Fibroblast of the conjunctiva (primary cell): ENCODE data around the gene BCAS4.
"Not testable (repeated sequence)": the region's sequence is repeated elsewhere in the genome, so short reads cannot be mapped to it uniquely, and the experiment has no call there.

ENCODE experiments used
- DNase-seq: peaks from one replicate; pipeline ENCODE4 v3.0.0-alpha.2; 2010; ENCODE audit warnings: low read depth

BCAS4 gene

DNA sequence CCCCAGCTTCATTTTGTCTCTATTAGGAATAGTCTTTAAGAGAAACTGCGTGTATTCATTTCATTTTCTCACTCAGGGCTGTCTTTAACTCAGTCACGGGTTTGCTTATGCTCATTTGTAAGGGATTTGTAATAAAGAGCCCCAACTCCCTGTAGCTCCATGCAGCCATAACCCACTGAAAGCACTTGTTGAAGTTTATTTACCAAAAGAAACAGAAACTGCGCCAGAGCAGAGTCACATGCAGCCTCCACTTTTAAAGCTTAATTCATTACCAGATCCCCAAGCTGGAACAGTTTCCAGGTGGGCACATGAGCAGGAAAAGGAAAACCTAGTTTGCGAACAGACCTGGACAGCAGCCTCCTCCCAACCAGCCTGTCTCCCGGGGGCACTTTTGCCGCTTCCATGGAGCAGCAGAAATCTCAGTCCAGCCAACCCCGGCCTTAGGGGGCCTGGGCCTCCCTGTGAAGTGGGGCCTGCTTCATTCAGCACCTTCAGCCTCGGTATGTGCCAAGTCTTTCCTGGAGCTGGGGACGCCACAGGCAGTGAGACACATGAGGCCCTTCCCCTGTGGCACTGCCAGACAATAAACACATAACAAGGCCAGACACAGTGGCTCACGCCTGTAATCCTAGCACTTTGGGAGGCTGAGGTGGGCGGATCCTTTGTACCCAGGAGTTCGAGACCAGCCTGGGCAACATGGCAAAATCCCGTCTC is 4.5 kb downstream of the BCAS4 start:
- DNase-seq: no peak

DNA sequence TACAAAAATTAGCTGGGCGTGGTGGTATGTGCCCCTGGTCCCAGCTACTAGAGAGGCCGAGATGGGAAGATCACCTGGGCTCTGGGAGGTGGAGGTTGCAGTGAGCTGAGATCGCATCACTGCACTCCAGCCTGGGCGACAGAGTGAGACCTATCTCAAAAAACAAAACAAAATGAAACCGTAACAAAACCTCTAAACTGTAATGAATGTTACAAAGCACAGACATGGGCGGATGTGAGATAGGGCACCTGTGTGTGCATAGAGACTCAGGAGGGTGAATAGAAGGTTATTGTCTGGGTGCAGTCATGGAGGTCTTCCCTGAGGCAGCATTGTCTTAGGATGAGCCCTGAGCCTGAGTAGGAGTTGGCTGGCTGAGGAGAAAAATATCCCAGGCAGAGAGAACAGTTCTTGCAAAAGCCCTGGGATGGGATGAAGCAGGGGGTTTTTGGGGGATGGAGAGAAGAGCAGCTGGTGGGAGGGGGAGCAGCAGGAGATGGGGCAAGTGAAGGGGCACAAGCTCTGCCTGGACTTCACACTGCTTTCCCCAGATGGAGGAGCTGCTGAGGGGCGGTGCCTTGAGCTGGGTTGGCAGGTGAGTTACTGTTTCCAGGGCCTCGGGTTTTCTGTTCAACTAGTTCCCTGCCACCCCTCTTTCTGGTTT is 5.2 kb downstream of the BCAS4 start:
- no peak for DNase-seq

DNA sequence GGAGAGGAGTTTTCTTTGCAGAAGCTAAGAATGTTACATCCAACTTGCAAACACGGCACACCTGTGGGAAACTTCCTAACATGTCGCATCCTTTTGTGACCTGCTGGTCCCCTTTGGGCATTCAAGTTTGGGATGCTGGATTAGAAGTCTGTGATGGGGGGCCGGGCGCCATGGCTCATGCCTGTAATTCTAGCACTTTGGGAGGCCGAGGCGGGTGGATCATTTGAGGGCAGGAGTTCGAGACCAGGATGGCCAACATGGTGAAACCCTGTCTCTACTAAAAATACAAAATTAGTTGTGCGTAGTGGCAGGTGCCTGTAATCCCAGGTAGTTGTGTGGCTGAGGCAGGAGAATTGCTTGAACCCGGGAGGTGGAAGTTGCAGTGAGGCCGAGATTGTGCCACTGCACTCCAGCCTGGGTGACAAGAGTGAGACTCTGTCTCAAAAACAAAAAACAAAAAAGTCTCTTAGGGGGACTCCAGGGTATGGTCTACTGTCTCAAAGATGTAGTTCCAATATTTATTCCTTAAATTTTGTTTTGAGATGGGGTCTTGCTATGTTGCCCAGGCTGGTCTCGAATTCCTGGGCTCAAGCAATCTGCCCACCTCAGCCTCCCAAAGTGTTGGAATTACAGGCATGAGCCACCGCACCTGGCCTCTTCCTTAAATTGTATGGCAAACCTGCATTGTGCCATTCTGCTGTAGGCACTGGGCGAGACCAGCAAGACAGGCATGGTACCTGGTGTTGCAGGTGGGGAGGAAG is 6.3 kb downstream of the BCAS4 start:
- DNase-seq: not testable (repeated sequence)

DNA sequence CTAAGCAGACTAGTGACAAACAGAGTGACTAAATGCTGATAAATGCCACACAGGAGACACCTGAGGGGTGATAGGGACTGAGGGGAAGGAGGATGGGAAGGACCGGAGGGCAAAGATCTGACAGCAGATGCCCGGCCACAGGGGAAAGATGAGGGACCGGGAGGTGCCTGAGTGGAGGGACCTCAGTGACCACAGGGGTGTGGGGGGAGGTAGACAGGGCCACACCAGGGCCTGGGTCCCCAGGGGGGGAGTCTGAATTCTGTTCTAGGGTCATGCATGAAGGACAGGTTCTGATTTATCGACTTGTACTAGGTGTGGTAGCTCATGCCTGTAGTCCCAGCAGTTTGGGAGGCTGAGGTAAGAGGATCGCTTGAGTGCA is 6.9 kb downstream of the BCAS4 start:
- DNase-seq: no peak

DNA sequence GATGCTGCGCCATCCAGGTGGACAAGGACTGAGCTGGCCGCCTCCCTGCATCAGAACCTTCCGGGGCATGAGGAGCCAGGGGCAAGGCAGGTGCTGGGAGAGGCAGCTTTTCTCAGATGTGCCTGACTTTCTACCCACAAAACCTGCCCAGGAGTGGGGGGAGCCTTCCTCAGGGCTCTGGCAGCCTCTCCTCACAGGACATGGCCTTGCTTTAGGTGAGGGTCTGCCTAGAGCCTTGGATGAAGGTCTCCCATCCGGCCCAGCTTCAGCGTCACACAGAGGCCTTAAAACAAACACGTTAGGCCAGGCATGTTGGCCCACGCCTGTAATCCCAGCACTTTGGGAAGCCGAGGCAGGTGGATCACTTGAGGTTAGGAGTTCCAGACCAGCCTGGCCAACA is 7.4 kb downstream of the BCAS4 start:
- no peak for DNase-seq

DNA sequence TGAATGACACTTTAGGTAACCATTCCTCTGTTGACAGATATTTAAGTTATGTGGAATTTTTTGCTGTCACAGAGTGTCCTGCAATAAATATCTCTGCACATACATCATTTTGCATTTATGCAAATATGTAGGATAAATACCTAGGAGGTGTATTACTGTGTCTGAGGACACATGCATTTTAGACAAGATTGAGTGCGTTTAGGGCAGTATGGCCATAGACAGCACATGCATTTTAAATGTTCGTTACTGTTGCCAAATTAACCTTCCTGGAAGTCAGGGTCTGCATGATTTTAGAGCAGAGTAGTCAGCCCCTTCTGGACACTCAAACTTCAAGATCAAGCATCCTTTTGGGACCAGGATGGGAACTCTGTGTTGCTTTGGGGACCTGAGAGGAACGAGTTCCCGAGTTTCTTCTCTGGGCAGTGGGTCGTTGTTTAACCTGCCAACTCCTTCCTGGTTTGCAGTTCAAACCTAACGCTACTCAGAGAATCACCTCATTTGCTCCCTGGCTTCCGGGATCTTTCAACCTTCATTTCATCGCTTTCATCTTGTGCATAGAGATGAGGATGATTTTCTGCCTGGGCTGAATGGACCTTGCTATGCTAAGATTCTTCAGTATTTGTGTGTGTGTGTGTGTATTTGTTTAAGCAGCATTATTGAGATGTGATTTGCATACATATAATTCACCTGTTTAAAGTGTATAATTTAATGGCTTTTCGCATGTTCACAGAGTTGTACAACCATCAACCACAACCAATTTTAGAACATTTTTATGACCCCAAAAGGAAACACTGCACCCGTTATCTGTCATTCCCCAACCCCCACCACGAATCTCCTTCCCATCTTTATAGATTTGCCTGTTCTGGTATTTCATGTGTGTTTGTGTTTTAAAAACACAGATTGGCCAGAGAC is 9.8 kb downstream of the BCAS4 start:
- DNase-seq: no peak

DNA sequence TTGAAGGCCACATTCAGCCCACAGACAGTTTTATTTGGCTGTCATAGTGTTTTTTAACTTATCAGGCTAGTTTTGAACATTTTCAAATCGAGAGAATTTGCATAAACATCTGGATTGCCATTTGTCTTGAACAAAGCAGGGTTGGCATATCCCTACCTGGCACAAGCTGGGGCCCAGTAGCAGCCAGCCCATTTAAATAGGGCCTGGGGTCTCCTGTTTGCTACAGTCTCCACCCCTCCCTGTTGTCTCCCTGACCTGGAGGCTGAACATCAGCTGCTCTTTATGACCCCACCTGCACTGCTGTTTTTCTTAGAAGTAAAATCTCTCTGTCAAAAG is 10.5 kb downstream of the BCAS4 start:
- no peak for DNase-seq

DNA sequence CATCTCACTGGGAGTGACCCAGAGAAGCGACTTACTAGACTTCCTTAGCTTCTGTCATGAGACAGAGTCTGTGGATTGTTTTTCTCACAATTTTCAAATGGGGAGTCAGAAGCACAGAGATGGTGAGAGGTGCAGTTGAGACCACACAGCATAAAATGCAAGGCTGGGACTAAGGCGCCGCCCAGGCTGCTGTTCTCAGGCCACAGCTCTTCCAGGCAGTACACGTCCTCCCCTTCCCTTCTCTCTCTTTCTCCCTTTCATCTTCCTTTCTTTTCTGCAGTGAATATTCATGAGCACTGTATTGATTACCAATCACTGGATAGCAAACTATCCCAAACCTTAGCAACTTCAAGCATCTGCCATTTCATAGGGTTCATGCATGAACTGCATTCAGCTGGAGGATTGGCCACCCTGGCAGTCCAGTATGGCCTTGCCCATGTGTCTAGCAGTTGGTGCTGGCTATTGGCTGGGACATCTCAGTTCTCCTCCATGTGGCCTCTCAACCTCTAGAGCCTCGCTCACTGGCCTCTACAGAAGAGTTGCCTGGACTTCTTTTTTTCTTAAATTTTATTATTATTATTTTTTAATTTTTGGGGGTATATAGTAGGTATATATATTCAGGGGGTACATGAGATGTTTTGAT is 11.4 kb downstream of the BCAS4 start:
- no peak for DNase-seq

DNA sequence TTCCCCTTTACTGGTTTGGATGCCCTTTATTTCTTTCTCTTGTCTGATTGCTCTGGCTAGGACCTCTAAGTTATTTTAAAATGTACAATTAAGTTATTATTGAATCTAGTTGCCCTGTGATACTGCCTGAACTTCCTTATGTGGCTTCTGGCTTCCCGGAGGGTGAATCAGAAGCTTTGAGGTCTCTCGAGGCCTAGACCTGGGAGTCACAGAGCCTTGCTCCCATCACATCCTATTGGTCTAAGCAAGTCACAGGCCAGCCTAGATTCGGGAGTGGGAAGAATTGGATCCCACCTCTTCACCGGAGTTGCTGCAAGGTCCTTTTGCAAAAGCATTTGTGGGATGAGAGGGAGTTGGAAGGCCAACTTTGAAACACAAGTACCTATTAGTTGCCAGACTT is 15.2 kb downstream of the BCAS4 start:
- no peak for DNase-seq

DNA sequence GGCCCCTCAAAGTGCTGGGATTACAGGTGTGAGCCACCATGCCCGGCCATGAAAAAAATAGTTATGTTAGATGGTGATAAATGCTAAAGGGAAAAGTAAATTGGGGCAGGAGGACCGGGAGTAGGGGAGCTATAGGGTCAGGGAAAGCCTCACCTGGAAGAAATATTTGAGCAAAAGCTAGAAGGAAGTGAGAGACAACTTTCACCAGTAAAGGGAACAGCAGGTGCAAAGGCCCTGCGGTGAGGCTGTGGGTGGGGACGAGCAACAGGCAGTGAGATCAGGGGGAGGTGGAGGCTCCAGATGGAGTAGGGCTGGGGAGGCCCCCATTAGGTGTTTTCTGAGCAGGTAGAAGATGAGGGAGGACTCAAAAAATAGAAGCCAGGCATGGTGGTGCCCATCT is 16.0 kb downstream of the BCAS4 start:
- no peak for DNase-seq

DNA sequence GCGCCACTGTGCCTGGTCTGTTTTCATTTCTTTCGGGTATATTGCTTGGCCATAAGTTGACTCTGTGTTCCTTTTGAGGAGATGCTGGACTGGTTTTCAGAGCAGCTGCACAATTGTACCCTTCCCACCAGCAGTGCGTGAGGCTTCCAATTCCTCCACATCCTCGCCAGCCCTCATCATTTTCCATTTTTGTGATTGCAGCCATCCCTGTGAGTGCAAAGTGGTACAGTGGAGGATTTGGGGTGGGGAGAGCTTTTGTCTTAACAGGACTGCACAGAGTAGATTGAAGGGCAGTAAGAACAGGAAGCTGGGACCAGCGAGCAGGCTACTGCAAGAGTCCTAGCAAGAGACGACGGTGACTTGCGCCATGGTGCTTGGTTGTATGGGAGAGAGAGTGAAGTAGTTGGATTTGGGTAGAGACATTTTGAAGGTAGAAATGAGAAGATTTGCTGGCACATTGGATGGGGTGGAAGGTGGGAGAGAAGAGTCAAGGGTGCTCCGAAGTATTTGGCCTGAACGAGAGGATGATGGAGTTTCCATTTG is 18.3 kb downstream of the BCAS4 start:
- no peak for DNase-seq

DNA sequence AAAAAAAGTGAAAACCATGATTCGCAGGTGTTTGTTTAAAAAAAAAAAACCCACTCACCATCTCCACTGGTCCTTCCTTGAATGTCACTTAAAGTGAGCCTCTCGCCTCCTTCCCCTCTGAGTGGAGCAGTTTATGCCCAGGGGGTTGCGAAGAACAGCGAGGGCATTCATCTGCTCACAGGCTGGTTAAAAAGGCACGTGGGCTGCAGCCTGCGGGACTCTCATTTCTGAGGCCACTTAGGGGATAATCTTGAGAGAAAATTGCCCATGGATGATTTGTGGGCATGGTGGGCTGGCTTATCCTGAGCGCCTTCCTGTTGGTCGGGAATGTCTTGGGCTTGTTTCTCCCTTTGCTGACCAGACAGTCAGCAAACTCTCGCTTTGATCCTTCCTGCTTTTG is 18.9 kb downstream of the BCAS4 start:
- DNase-seq: no peak

DNA sequence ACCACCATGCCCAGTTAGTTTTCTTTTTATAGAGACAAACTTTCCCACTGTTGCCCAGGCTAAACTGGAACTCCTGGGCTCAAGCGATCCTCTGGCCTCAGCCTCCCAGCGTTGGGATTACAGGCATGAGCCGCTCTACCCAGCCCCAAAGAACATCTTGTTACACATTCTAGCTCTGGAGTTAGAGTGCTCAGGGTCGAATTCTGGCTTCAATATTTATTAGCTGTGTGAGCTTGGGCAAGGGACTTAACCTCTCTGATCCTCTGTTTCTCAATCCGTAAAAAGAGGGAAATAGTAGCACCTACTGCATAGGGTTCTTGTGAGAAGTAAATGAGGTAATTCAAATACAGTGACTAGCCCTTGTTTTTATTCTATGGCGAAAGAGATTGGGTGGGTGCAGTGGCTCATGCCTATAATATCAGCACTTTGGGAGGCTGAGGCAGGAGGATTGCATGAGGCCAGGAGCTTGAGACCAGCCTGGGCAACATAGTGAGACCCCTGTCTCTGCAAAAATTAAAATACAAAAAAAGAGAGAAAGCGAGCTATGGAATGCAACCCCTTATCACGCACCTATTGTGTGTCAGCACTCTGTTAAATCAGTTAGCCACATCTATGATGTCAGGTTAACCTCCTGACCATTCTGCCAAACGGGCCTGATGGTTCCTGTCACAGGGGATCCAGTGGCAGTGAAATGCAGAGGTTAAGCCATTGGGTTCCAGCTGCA is 19.7 kb downstream of the BCAS4 start:
- DNase-seq: no peak

DNA sequence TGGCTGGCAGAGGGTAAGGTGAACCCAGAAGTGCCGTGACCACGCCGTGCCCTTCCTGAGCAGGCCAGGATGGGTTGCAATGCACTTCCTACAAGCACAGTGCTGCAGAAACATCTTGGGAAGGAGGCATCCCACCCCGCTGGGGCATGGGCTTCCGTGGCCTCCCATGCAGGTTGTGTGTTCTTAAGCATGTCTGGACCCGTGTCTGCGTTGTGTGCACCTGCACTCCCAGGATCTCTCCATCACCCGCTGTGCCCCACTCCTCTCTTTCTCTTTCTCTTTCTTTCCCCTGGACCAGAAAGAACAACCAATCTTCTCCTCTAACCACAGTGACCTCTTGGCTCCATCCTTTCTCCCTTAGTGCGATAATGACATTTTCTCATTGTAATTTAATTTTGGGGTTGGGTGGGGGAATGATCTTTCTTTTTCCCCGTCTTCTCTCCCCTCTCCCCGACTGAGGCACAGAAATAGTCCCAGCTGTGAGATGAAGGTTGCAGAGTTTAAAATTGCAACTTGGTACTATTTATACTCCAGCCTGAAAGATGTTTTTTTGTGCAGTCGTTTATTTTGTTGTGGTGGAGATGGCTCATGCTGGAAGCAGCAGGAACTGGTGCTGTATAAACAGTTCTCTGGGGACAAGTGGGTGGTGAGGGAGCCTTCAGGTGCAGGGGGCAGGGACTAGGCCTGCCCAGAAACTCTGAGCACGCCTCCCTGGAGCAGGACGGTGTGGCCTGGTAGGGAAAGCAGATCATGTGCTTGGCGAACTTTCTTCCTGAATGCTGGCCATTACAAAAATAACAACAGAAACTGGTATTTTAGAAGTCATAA is 20.5 kb downstream of the BCAS4 start:
- no peak for DNase-seq

DNA sequence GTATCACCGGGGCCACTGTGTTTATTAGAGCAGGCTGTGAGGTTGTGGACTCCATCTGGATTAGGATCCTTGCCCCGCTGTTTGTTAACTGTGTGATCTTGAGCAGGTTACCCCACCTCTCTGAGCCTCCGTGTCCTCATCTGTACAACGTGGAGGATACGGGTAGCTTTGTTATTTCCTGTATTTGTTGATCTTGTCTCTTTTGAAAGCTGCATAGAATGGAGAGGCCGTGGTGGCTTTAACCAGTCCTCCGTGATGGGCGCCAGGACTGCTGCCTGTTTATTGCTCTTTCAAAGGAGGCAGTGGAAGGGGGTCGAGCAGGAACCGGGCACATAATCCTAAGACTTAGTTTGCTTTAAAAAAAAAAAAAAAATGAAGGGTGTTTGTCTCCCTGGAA is 22.9 kb downstream of the BCAS4 start:
- DNase-seq: no peak

DNA sequence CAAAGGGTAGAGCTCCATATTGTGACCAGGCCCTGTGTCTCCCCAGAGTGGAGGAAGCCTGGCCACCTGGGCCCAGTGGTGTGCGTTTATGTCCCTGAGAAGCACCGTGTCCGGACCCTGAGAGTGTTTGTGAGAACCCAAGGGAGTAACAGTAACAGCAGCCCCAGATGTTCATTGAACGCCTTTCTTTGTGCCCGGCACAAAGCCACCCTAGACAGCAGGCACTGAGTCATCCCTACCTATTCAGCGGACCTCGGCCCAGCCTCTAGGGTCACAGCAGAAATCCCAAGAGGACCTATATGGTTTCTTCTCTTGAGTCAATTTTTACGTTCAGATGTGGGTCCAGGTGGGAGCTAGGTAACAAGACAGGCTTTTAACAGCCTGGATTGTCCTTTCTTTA is 24.5 kb downstream of the BCAS4 start:
- DNase-seq: no peak

DNA sequence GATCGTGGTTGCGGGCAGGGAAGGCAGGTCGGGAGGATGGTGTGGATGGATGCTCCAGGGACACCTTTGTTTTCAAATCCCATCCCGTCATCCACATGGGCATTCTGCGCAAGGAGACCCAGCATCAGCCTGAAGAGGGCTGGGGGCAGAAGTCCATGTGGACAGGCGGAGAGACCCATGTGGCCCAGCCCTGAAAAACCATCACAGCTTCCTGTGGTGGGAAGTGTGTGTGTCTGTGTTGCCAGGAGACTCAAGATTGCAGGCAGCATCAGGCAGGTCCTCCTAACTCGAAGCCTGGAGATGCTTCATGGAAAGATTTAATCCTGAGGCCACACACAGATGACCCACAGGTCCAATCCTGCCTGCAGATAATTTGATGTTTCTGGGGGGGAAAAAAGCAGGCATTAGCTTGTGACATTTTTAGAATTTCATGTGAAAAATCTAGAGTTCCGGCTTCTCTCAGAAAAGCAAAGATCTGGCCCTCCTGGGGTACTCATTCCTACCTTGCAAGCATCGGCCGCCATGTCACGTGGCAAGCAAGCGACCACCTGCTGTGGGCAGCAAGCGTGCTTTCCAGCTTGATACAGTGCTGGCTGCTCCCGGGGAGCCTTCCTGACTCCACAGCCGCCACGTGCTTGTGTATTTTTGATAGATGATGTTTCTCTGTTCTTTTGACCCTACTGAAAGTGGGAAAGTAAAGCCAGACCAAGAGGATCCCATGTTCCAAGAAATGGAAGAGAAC is 25.8 kb downstream of the BCAS4 start:
- no peak for DNase-seq

DNA sequence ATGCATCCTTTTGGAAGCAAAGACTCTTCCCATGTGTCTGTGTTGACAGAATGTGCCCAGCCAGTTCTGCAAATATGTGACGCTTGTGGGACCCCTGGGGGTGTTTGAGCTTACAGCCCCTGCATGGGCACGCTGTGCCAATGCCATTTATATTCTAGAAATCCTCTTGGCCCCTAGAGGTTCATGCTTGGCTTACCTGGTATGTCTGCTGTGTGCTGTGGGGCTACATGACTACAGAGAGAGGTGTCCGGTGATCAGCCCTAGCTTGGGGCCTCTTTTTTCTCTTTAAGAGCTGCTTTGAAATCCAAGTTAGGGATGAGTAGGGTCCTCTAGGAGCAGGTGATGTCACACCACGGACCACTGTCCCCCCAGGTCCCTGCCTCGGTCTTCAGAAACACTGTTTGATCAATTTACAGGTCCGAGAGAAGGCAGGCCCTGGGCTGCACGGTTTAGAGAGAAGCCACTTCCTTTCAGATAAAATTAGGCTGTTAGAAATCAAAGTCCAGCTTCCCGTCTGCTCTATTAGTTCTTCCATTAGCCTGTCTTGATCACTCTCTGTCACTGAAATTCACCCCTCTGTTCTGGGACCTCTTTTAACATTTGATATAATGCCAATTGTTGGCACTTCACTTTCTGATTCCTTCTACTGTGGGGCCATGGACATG is 26.5 kb downstream of the BCAS4 start:
- DNase-seq: no peak

DNA sequence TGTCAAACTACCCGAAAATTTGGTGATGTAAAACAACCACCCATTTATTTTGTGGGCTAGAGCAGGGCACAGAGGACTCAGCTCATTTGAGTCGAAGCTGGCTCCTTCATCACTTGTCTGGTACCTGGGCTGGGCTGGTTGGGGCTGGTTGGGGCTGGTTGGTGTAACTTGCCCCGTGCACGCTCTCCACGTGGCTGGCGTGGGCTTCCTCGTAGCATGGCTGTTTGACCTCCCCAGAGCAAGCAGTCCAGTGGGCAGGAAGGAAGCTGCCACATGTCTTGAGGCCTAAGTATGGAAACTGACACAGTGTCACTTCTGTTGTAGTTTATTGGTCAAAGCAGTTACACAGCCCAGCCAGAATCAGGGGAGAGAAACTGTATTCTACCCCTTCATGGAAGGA is 27.1 kb downstream of the BCAS4 start:
- DNase-seq: no peak
